ENCODE data around the gene XYLT1.

The XYLT1 gene

DNA sequence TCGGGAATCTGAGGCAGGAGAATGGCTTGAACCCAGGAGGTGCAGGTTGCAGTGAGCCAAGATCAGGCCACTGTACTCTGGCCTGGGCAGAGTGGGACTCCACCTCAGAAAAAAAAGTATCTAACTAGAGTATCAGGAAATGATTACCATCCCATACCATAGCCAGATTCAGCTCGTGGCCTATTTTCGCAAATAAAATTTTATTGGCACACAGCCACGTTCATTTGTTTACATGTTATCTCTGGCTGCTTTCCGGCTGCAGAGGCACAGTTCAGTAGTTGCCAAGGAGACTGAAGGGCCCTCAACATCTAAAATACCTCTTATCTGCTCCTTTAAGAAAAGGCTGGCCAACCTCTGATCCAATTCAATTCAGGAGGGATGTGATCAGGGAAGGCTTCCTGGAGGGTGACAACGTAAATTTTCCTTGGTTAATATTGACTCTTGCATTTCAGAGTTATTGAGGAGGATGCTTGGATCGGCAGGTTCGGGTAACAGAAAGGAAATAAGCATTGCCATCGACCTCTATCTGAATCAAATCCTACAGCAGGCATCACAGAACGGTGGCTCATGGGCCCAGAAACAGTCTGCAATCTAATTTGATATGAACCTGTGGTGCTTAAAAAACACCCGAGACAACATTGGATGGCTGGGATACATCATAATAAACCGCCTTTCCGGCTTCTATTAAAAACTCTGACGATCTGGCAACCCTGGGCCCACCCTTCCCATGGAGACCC lies 73.8 kb downstream of the XYLT1 start:
- DNase-seq: peak; percentile 50

DNA sequence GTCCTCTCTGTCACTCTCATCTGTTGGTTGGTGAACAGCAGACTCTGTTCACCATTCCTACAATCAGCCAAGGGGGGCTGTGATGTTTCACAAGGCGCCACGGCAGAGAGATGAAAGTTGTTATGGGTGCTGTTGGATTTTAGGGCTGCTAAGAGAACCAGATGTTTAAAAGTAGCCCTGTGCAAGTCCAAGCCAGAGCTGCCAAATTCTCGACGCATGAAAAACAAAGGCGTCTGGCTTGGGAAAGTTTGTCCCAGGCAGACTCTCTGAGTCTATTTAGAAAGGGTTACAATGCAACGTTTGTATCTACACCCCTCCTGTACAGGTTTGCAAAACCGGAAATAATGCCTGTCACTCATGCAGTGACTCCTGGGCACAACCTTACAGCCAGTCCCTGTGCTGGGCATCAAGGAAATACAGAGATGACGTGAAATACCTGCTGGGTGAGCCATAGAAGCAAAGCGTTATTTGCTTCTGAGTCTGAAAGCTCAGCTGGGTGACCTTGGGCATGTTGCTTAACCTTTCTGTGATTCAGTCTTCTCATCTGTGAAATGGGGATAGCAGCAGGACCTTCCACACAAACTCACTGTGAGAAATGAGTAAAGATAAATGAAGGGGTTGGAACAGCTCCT lies 74.8 kb downstream of the XYLT1 start:
- DNase-seq: no peak

DNA sequence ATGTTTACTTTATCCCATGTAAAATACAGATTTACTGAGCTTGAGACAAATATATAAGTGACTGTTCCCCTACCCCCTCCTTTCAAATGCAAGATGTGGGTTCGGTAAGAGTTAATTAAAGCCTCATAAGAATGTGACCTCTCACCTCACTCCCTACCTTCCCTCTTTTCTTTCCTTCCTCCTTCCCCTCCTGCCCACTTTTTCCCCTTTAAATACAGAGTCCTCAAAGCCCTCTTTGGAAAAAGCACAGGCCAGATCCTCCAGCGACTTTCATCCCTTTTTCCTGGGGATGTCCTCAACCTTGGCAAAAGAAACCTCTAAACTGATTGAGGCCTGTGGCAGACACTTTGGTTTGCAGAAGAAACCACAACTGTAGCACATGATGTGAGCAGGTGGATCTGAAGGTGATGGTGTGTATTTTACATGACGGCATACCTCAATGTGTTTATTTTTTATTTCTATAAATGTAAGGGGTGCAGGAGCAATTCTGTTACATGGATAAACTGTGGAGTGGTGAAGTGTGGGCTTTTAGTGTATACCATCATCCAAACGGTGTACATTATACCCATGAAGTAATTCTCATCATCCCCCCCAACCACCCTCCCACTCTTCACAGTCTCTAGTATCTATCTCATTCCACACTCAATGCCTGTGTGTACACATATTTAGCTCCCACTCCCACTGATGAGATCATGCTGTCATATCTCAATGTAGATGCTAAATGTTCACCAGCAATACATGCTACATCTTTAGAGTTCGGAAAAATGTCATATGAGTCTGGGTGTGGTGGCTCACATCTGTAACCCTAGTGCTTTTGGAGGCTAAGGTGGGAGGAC lies 77.7 kb downstream of the XYLT1 start:
- no peak for DNase-seq

DNA sequence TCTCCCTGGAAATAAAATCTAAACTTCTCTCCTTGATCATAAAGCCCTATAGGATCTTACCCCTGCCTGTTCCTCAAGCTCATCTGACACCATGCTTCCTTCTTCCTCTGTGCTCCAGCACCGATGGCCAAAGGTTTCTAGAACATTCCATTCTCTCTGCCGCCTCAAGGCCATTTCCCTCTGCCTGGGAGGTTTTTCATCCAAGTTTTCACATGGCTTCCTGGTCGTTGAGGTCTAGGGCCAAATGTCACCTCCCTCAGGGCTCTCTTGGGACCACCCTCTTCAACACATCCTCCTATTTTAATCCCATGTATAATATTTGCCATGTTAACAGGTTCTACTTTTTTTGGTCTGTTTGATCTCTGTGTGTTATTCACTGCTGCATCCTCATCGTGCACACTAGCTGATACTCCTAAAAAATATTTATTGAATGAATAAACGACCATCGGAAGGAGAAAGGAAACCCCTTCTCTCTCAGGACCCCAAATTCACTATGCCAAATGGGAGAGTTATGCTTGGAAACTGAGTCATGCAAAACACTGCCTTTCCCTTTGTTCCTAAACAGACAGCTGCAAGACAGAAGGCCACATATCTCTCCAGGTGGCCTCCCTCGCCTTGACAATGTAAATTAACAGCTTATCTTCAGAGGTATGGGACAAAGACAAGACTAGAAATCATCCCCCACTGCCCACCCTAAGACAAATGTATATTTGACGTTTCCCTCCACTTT lies 78.5 kb downstream of the XYLT1 start:
- DNase-seq: no peak

DNA sequence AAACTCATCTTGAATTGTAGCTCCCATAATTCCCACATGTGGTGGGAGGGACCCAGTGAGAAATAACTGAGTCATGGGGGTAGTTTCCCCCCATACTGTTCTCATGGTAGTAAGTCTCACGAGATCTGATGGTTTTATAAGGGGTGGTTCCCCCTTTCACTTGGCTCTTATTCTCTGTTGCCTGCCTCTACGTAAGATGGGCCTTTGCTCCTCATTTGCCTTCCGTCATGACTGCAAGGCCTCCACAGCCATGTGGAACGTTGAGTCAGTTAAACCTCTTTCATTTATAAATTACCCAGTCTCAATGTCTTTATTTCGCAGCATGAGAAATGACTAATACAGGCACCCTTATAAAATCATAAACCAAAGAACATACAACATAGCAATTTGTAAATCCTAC lies 79.0 kb downstream of the XYLT1 start:
- DNase-seq: no peak

DNA sequence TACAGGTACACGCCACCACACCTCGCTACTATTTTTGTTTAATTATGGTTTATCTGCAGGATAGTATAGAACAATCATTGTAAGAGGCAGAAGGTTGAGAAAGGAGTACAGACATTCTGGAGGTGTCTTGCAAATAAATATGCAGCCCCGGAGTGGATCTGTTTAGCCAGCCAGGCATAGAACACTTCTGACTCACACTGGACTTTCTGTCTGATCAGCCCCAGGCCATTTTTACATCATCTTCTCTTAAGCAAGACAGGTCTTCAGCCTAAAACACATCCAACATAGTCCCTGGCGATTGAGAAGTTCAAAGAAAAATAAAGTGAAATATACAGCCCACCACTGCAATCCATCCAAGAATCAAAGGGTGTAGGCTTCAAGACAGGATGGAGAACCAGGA lies 81.4 kb downstream of the XYLT1 start:
- no peak for DNase-seq

DNA sequence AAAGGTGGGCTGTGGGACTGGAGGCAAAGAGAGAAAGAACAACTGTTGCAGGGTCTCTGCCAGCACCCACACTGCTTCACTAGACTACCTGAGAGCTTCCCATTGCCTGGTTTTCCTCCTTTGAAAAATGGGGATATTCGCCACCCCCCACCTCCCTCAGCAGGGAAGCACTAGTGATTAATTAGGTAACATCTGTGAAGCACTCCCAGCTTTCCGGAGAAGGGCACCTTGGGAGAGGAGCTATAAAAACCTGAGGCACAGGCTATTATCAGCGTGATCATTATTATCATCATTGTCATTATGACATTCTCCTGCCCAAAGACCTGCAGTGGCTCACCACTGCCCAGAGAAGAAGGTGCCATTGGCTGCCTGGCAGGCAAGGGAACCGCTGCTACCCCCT lies 83.5 kb downstream of the XYLT1 start:
- DNase-seq: no peak

DNA sequence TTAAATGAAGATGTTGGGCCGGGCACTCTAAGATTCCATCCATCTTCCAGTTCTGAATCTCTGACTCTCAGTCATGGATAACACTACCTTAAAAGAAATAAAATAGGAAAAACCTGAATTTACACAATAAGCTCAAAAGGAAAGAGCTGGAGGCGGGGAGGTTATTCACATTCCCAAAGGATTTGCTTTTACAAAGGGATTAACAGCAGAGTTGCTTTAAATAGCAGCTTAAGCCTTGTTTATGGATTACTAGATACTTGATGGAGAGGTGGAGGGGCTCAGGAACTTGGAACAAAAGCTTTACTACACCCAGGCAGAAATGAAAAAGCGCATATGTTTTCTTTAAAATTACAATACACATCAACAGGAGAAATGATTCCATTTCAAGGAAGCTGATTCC lies 84.5 kb downstream of the XYLT1 start:
- no peak for DNase-seq

DNA sequence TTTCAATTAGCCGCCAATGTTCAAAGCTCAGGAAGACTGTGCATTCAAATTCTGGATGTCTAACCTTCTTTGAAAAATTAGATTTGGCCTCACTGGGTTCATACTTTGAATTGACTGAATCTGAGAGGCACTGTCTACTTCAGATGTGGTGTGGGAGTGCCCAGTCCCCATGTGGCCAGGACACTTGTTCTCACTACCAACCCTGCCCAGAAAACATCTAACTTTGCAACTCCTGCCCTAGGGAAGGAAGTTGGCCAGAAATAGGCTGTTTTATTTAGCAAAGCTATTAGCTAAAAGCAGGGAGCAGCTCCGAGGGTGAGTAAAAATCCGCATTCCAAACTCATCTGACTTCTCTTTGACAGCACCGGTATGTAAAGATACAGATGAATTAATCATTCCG lies 86.3 kb downstream of the XYLT1 start:
- DNase-seq: no peak

DNA sequence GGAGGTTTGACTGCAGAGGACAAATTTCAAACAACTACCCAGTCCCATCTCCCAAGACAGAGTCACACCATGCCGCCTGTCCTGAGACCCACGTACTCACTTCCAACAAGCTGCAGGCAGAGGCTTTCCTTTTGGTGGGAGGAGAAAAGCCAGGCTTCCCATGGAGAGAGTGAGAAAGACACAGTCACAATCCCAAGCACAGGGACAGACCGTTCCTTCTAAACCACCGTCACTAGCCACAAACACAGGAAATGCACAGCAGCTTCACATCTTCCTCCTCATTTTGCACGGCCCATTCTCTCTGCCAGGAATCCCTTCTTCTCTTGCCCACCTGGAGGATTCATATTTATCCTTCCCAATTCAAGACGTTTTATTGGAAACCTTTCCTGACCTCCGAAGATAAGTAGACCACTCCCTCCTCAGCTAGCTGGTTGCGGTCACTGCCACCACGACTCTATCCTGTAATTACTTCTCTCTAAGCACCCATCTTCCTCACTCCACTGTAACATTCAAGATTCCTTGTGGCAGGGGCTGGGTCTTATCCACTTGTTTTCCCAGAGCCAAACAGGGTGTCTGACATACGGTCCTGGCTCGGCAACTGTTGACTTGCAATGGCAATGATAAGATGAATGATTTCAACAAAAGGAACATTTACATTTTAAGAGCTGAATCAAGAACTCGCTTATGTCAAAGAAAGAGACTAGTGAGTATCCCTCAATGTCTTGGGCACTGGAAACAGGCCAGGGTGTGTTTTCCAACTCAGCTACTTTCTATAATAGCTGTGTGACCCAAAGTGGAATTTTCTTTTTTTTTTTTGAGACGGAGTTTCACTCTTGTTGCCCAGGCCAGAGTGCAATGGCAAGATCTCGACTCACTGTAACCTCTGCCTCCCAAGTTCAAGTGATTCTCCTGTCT lies 87.6 kb downstream of the XYLT1 start:
- no peak for DNase-seq

DNA sequence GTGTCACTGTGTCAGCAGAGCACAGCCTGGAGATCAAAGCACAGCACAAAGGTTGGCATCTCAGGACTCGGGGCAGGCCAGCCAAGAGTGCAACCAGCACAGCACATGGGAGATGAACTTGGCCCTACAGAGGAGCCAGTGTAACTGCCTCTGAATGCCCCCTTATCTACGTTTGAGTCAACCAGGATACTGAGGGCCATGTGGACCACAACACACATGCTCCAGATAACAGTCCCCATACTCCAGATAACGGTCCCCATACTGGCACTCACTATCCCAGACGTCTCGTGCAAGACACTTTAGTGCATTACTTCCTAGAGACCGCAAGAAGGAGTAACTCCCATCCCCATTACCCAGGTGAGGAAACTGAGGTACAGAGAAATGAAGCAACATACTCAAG lies 88.2 kb downstream of the XYLT1 start:
- no peak for DNase-seq

DNA sequence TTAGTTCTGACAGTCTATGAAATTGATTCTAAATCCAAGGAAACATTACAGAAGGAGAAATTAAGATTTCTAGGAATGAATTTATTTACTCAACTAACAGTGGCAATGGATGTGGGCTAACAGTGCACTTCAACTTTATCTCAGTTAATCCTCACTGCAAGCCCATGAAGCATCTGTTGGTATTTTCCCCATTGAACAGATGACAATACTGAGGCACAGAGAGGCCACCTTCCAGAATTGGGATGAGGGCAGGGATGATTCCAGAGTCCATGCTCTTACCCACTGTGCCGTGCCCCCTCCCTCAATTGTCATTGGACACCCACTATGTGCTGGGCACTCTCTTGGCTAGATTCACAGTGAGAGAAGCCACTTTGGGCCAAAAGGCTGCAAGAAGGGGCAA lies 89.0 kb downstream of the XYLT1 start:
- no peak for DNase-seq

DNA sequence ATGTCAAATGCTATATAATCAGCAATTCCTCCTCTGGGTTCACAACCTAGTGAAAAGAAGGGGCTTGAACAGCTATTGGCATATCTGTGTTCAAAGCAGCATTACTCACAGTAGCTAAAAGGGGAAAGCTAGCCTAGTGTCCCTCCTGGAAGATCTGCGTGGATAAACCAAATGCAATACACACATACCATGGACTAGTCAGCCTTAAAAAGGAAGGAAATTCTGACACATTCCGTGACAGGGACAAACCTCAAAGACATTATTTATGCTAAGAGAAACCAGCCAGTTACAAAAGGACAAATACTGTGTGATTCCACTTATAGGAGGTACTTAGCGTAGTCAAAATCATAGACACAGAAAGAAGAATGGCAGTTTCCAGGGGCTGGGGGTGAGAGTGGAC lies 90.1 kb downstream of the XYLT1 start:
- DNase-seq: no peak

DNA sequence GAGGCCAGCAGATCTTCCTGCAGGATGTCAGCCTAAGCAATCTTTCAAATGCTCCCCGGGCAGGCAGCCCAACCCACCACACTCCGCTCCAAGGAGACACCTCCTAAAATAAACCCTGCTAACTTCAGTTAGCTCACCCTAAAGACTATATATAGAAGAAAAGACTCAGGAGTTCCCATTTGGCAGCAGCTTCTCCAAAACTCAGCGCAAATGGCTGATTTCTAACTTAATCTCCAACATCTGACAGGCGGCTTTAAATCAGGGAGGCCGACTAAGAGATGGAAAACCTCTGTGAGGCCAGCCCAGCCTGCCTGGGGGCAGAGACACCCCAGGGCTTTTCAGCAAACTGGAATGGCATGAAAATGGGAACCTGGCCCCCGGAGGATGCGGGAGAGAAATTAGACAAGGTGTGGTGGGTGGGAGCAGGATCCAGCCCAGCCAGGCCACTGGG lies 91.6 kb downstream of the XYLT1 start:
- no peak for DNase-seq

DNA sequence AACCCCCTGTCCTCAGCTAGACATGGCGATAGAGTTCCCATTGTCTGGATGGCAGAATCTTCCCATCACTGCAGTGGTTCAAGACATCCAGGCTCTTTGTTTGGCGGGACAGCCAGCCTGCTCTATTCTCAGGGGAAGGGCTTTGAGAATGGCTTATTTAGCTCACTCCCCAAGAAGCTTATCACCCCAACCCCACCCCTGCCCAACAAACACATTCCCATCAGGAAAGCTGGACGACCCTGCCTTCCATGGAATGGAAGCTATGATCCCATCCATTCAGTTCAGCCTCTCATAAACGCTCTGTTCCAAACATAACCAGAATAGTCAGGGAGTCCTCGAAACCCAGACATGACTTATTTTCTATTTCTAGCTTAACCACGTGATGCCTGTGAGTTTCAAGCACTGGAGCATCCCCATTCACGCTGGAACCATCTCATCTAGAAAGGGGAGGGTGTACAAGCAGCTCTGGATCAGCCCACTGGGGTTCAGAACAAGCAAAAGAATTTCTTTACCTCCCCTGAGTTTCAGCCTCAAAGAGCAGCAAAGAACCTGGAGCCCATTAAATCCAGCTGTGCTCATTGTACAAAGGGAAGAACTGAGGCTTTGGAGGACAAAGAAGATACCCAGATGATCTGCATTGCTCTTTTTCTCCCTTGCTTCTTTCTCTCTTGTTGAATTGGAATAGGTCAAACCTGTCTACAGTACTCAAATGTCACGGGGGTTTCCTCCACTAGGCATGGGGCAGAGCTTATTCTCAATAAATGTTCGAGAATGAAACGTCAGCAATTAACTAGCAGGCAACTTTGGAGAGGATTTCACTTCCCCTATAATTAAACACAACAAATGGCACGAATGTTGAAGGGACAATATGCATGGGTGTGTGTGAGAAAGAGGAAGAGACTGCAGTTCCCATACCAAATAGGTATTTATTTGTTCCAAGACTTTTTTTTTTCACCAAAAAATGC lies 93.1 kb downstream of the XYLT1 start:
- no peak for DNase-seq

DNA sequence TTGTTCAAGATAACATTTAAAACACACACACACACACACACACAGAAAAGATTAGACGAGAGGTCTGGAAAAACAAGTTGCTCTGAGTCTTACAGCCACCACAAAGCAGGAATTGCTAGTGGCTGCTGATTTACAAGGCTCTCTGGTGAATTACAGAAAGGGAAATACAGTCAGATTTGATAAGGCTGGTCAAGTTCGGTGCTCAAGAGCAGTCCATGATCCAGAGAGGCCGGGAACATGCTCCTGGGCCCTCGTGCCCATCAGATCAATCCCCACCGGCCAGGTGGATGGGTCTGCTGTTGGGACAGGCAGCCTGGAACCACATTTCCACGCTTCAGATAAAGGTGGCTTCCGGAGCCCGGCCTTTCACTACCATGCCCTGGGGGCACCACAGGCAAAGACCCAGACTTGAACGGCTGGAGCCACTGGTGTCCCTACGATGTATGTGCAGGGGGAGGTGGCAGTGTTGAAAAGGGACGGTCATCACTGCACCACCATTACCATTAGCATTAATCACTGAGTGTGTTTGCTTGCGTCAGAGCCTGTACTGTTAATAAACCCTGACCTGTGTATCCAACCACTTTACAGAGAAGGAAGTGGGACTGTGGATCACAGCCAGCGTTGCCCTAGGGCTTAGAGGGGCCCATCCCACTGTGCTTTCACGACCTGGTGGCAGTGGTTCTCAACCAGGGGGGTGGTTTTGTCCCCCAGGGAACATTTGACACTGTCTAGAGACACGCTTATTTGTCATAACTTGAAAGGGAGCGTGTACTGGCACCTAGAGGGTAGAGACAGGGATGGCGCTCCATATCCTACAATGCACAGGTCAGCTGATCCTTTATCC lies 95.1 kb downstream of the XYLT1 start:
- DNase-seq: no peak

DNA sequence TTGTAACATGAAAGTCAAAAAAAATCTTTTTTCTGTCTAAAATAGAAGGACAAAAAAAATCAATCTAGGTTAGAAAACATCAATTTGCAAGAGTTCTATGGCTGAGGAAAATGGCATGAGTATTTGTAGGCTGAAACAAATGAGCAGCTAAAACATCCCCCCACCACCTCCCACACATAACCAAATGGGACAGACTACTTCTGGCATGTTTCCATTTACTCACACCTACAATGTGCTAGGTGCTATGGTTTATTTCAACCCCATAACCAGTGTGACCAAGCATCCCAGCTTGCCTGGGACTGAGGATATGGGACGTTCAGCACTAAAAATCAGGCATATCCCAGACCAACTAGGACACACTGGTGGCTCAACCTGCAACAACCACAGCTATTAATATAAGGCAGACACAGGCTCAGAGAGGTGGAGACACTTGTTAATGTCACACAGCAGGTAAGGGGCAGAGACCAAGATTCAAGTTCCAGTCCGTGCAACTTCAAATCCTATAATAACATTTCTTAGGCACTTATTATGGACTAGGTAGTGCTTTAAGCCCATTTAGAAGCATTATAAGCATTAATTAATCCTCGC lies 96.0 kb downstream of the XYLT1 start:
- DNase-seq: no peak

DNA sequence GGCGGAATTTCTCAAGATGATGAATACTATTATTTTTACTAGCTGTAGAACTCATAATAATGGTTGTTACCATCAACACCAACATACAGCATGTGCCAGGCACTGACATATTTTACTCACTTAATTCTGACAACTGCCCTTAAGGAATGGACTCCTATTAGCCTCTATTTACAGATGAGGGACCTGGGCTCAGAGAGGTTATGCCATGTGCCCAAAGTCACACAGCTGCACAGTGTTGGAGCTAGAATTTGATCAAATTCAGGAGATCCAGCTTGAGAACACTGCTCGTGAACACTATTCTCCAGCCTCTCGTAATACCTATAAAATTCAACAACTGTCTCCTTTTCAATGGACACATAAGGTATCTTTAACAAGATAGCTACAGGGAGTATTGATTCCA lies 97.2 kb downstream of the XYLT1 start:
- DNase-seq: no peak

DNA sequence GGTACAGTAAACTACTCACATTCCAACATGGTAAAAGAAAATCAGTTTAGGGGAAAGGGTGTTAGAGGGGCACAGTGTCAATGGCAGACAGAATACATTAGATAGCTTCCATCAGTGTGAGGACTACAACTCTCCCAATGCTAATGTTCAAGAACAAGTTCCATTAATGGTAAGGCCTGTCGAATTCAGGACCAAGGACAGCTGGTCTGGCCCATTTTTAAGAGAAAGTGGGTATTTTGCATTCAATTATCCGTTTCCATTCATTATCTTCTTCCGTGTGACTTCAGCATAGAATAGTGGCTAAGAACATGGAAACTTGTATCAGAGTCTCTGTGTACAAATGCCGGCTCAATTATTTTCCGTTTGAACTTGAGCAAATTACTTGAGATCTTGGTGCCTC lies 98.4 kb downstream of the XYLT1 start:
- no peak for DNase-seq

DNA sequence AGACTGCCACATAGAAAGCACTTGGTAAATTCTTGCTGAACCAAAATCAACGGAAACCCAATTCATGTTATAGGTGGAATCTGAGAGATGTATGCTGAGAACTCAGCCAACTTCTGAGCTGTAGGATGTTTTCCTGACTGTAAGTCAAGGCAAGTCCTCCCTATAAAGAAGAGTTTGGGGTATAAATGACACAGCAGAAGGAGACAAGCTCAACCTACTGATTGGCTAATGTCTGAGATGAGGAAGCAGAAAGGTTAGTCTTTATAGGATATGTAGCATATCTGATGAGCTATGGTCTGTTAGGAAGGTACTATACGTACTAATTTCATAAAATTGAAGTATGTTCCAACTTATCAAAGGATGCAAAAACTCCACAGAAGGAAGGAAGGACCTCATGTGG lies 99.5 kb downstream of the XYLT1 start:
- no peak for DNase-seq
